HUDEP-2 (cell line): ENCODE measurements around the gene TMEM131.
A peak's percentile ranks its signal among the peaks of the same experiment; 100 is the strongest.

ENCODE experiments used
- DNase-seq, 76 experiments: peaks; one replicate each; lab custom pipeline; 2025; ENCODE audit not compliant: unreplicated experiment in 76 of 76; lab: John Stamatoyannopoulos, UW

The TMEM131 gene

DNA sequence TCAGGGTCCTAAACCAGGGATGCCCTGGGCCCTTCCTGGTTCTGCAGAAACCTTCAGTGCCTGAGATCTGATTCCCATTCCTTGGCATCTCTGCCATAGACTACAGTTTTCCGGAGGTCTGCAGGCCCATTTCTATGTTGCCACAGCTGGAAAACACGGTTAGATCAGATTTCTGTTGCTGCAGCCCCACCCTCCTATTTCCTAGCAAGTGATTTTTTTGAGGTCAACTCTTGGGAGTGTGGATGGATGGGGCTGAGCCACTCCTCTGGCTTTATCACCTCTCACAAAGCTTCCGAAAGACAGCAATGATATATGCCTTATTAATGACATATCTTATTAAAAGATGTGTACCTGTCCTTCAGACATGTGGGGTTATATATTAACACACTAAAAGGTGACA, 226.0 kb downstream of the TMEM131 start:
- no peak for DNase-seq

DNA sequence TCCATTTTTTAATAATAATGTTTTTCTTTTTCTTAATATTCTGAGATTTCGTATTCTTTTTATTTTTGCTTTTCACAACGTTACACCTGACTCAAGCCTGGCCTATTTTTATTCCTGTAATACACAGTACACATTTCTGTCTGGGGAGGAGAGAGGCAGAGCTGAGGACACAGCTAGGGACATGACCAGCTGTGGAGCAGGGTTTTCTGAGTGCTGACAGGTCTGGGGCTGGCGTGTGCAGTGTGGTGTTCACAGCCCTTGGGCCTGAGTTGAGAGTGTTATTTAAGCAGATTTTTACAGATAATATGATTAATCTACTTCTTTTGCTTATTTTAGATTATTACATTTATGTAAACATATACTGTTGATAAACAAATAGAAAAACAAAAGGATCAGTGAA, 226.4 kb downstream of the TMEM131 start:
- no peak for DNase-seq

DNA sequence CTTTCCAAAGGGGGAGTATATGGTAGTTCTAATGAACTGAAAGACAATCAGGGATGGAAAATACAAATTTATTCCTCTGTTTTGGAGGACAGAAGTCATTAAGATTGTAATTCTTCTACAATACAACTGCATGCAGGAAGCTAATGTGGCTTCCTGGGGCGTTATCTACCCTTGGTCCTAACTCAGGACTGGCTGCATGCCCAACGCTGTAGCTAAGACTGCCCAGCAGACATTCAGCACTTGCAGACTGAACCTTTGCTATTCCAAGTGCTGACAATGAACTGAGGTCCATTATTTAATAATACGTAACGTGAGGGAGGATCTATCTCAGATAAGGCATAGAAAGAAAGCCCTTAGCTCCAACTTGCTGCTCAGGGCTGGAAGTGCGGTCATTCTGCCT, 229.2 kb downstream of the TMEM131 start:
- DNase-seq = peak in 1 of 76 experiments; percentile 32

DNA sequence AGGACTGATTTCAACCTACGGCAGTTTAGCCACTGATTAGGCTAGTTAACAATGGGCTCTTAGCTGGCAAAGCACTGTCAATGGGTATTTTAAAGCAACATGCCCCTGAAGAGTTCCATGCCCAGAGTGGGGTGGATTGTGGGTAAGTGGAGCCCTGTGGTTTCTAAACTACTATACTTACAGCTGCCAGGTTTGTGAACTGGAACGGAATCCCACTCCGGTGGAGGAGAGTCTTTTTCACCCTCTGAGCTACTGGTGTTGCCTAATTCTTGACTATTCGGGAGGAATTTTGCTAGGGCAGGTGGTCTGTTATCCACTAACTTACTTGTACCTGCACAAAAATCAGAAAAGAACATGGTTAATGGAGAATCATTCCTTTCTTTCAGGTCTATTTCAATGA, 229.8 kb downstream of the TMEM131 start:
- no peak for DNase-seq

DNA sequence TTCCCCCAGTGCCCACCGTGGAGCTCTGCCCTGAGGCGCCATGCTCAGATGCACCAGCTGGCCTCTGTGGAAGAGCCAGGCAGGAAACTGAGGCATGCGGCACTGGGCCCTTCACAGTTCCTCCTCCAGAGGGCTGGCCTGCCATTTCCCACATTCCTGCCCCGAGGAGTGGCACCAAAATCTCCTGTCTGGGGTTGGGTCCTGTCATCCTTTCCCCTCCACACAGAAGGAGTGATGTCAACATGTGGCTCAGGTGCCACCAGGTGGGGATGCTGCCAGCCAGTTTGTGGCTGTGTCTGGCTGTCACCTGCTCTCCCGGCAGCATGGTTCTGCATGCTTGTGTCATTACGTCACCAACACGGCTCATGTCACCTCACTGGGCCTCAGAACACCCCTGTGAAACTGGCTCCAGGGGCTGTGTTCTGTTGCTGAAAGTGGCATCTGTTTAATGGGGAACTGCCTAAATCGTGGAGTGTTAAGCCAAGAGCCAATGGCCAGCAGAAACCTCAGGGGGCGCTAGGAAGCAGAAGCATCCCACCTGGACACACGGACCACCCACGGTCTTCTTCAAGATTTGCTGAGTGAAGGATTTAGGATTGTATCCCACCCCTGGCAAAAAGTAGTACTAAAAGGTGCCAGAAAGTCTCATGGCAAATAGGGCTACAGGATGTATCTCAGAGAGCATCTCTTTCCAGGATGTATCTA, 231.0 kb downstream of the TMEM131 start:
- no peak for DNase-seq

DNA sequence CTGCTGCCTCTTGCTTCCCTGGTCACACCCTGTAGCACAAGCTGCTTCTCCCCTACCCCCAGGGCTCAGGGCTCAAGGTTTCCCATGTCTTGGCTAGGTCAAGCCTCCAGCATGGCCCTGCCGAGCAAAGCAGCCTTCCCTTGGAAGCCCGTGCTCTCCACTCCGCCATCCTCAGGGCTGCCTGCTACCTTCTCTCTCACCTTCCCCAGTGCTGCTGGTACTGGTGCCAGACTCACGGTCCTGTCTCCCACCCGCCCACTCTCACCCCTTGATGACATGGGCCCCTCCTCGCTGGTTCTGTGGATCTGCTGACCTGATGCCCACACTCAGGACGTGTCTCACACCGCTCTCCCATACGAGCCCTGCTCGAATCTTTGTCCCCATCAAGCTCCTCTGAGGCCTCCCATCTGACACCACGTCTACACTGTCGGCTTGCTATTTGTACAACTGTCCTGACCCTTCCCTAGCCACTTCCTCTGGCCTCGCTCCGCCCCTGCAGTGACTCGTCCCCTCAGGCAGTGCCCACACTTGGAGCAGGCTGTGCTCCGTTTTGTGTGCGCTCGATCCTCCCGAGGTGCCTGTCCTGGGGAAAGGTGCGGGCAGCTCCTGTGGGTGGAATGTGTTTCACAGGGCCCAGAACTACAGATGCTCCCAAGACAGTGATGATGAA, 232.4 kb downstream of the TMEM131 start:
- DNase-seq = no peak

DNA sequence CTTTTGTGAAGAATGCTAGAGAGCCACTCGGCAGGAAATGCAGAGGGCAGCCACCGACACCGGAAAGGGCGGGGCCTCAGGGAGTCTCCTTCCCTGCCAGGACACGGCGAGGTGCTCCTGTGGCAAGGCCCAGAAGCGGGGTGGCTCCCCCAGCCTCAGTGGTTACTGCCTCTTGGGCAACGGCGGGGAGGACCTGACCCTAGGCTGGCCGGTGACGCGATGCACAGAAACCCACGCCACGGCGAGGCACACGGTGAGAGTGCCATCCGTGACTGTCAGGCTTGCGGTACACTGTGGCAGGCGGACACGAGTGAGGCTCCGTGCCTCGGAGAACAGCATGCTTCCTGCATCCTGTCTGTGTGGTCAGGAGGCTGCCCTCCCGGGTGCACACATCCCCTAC, 234.6 kb downstream of the TMEM131 start:
- DNase-seq = no peak

DNA sequence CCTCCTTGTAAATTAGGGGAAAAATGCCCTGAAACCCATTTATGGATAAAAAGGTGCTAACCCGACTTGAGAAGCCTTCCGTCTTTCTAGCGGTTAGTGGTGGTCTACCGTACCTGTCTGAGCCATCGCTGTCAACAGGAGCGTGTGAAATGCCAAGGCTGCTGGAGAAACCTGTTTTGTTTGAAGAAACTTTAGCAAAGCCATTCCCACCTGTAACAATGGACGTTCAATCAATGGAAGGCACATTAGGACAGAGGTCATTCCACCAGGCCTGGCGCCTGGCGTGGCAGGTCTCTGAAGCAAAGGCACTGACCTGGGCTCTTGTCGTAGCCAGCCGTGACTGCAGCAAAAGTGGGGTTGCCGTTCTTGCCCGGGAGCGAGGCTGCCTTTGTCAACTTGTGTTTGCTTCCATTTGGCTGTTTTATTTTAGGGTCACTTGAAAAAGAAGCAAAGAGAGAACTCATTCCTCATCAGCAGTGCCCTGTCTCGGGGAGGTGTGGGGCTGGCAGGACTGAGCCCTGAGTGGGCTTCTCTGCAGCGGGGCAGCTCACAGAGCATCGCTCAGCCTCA, 235.2 kb downstream of the TMEM131 start:
- no peak for DNase-seq

DNA sequence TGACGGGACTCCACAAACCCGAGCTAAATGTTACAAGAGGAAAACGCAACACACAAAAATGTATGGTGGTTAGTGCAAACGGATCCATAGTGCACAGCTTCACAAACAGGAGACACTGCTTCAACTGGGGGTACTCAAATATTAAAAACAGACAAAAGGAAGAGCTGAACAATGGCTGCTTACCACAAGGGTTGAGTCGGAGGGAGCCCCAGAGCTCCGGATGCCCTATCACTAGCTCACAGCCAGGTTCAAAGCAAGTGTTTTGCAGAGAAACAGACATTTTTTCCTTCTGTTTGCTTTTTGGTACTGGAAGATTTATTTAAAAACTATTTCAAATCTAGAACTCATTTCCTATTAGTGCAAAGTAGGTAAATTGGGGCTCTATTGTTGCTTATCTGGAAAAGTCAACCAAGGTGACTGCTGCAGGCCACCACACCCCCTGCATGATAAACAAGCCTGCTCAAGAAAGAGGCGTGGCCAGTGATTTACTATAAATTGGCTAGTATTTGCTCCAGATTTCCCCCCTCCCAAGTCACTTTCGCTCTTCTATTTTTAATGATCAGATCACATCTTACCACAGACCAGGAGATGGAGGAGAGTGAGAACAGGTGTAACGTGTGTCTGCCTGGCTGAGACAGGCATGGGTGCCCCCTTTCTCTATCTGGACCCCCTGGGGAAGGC, 235.9 kb downstream of the TMEM131 start:
- no peak for DNase-seq

DNA sequence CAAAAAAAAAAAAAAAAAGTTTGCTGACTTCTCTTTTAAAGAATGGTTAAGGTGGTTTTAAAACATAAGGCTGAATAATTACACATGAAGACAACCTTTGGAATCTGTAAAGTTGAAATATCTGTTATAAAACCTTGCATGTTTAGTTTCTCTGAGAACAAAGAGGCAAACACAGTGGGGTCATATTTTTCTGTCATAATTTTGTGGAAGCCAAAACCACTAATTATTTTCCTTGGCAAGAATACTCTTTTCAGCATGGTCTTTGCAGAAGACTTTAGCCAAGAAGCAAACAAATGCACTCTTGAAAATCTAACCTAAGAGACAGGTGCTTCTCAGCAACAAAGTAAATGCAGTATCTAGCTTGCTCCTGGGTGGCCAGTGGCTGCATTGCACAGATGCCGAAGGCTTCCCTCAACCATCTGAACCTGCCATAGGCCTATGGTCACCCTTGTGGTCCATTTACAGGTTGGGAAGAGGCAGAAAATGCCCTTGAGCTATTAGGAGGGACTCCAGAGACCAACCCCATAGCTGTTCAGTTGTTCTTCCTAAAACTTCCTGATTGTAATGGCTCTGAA, 237.5 kb downstream of the TMEM131 start:
- DNase-seq = no peak

DNA sequence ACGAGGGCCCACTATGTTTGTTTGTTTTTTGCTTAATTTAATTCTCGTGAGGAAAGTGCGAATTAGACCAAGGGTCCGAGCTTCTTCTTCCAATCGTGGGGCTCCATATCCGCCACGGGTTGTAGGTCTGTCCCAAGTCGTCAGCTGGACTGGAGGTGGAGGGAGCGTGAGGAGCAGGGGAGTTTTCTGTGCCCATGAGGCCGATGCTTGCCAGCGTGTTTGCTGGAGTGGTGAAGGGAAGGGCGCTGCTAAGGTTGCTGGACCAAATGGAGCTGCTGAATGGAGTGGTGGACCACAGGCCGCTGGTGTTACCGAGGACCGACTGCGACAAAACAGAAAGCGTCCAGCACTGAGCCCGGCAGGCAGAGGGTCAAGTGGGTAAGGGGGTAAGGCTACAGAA, 238.7 kb downstream of the TMEM131 start:
- DNase-seq = no peak

DNA sequence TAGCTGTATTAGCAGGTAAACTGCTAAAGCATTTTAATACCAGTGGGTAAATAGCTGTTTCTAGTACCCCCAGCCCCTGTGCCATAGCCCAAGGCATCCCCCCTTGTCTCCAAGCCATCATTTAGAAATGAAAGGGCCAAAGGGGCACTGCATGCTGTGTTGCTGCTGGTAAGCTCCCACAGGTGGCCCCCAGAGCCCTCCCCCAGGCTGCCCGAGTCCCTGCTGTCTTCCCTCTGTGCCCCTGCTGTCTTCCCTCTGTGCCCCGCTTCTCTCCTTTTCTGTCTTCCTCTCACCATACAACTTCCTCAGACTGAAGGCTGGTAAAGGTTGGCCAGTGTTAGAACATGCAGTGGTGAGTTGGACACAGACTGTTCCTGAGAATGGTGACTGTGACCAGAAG, 240.3 kb downstream of the TMEM131 start:
- DNase-seq = no peak

DNA sequence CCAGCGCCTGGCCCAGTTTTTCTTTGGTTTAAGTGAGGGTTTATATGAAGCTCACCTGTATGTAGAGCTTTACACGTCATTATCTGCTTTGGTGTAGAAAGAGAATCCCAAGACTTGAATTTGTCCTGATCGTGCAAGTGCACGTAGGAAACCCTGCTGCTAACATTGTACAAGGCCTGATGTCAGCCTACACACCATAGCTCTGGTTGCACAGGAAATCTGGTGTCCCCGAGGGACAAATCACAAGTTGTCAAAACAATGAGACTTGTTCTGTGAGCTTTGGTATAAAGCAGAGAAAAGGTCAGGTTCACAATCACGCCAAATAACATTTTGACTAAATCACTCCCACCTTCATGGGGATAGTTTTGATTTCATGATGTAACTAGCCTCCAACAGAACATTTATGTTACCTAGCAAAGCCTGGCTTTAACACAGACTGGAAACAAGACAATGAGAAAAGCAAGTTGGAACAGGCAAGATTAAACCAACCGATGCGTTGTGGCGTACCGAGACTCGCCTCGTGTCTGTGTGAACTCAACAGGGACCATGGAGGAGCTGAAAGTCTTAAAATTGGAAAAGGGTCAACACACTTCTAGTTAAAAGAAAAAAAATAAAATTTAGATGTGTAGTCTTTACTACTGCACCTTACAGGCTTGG, 240.9 kb downstream of the TMEM131 start:
- no peak for DNase-seq

DNA sequence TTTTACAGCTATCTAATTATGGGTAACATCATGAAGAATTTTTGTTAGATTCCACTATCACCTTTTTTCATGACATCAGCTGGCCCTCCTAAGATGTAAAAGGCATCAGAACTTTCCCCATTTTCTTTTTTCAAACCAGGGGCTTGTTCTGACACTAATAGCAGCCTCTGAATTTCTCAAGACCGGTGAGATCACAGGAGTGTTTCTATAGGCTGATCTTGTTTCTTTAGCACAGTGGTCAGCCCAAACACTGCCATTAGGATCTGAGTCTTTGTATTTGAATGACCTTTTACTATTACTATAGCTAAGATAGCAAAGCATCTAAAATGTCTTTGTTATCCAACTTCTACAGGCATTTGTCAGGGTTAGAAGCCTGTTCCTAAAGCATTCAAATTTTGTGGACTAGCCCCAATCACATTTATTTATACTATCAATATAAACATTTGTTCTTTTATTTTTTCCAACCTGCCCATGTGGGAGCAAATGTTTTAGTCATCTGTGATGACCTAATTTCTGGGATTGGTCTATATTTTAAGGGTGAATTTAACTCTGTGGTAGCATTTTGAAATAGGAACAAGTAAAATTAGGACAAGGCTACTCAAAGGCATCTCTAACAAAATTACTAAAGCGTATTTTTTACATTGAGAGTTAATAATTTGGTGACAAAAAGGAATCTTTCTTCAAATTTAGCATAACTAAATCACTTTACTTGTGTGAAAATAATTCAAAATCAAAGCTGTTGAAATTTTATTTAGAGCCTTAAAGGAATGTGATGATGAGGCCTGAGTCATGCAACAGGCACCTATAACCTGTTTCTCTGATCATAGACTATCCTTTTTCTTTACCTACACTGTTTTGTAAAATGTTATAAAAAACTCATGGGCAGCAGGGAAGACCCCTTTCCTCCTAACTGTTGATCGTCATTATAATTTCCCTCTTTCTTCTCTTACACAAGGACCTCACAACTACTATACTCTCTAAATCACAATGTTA, 243.1 kb downstream of the TMEM131 start:
- no peak for DNase-seq

DNA sequence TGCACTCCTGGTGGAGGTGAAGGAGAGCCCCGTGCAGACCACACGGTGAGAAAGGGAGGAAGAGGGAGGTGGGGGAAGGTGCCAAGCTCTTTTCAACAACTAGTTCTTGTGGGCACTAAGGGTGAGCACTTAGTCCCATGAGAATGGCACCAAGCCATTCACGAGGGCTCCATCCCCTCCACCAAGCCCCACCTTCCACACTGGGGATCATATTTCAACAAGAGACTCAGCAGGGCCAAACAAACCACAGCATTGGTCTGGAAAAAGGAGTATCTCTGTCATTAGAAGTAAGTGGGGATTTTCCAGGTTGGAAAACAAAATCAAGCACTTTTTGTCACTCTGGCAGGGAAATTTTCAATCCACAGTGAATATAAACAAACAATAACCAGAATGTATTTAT, 244.0 kb downstream of the TMEM131 start:
- DNase-seq = no peak

DNA sequence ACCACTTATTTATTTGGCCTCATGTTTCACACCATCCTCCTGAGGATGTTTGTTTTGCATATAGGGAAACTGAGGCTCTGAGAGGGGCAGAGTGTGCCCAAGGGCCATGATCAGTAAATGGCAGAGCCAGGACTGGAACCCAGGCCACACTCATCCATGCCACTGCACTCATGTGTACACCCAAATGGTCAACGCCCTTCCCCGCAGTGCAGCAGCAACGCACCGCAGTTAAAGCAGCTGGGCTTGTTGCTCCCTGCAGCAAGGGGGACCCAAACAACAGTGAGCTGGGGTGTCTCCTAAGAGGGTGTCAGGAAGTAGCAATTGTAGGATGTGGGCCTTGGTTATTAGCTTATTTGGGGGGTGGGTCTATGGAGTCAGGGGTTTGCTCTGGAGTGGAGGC, 245.7 kb downstream of the TMEM131 start:
- DNase-seq = no peak

DNA sequence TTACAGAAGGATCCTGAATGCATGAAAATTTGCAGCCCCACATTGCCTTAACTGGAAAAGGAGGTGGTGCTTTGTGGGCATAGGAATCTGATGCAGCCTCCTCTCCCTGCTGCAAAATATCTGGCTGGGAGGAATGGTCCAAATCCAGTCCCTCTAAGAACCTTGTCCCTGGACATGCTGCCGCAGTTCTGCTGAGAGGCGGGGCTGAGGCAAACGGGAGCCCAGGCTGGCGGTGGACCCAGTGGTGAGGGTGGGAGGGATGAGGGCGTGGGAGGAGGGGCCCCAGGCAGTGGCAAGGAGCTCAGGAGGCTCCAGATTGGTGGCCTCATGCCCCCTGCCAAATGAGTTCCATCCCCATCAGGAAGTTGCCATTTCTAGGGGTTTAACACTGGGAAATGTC, 246.2 kb downstream of the TMEM131 start:
- no peak for DNase-seq

DNA sequence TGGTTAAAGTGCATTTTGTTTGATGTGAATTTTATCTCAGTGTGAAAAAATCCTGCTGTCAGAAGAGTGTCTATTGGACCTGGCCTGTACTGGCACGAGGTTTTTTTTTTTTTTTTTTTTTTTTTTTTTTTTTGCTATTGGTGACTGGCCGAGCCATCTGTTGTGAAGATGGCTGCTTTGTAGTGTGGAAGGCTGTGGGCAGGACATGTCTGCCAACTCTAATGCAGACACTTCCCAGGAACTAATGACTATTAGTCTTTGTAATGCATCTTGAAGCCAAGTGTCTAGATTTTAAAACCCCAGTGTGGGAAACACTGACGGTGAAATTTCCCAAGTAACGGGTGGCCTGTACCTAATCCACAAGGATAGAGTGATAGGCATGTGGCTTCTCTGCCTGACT, 248.0 kb downstream of the TMEM131 start:
- no peak for DNase-seq

DNA sequence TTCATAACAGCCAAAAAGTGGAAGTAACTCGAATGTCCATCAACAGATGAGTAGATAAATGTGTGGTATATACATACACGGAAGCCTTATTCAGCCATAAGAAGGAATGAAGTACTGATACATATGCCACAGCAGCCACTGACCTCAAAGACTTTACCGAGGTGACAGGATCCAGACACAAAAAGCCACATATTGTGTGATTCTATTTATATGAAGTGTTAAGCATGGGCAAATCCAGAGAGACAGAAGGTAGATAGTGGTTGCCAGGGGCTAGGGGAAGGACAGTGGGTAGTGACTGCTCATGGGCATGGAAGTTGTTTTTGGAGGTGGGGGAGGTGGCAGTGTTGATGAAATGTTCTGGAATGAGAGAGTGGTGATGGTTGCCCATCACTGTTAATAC, 248.5 kb downstream of the TMEM131 start:
- DNase-seq = no peak
